B cell (primary cell): ENCODE results near the gene ST7L. TPM values are rescaled to one million over a fixed set of nuclear protein-coding genes. Genes with fewer than 3 reads are reported as not detected.
A peak's percentile ranks its signal among the peaks of the same experiment; 100 is the strongest.

ENCODE experiments used
- ATAC-seq: fragments of 200-7000 bp; cut with Tn5 transposase; one replicate; pipeline ENCODE4 v1.10.0; 2021; ENCODE audit warnings: low read depth, mild to moderate bottlenecking, moderate number of reproducible peaks, moderate library complexity
- CTCF ChIA-PET: fragments of 350-600 bp; sonication (Branson Sonifier 250); formaldehyde crosslinking; loops from one replicate; lab custom pipeline; 2021; ENCODE audit warnings: antibody characterized with exemption, inconsistent platforms; lab: Charles Lee
- POLR2A ChIA-PET: fragments of 350-600 bp; sonication (Branson Sonifier 250); formaldehyde crosslinking; loops from one replicate; lab custom pipeline; 2021; ENCODE audit warnings: antibody characterized with exemption; lab: Charles Lee
- DNase-seq: peaks from one replicate; pipeline ENCODE4 v3.0.0; 2013
- H2AFZ ChIP-seq: 2 replicates; pipeline ENCODE4 v1.6.1; 2012; ENCODE audit warnings: mild to moderate bottlenecking, low read depth, low read length; ENCODE audit not compliant: insufficient read depth, poor library complexity, severe bottlenecking
- H3K27ac ChIP-seq, 2 donors: 1 replicate in 1 of 2; 2 replicates in 1 of 2; pipeline ENCODE4 v1.5.1; 2012 to 2013; ENCODE audit warnings: low read length in 2 of 2, mild to moderate bottlenecking in 2 of 2, moderate library complexity in 1 of 2
- H3K27me3 ChIP-seq, 4 experiments: fragments of 200-600 bp in 1 of 4; sonication (generic) in 1 of 4; replicated peaks in 1 of 4; 1 replicate in 2 of 4; 2 replicates in 2 of 4; pipeline versions ENCODE4 v1.6.1 to v1.7.0; 2013 to 2016; ENCODE audit warnings: low read length in 3 of 4, mild to moderate bottlenecking in 2 of 4, mixed read lengths in 1 of 4, moderate library complexity in 1 of 4; ENCODE audit not compliant: insufficient read depth in 4 of 4, control insufficient read depth in 3 of 4; ENCODE audit errors: control extremely low read depth in 1 of 4
- H3K36me3 ChIP-seq, 2 experiments: replicated peaks in 1 of 2; 1 replicate in 1 of 2; 2 replicates in 1 of 2; pipeline versions ENCODE4 v1.6.1 to v1.7.1; 2013; ENCODE audit warnings: low read length in 1 of 2; ENCODE audit not compliant: insufficient read depth in 2 of 2, control insufficient read depth in 1 of 2; ENCODE audit errors: control extremely low read depth in 1 of 2, extremely low read depth in 1 of 2
- H3K4me1 ChIP-seq, 2 donors: fragments of 200-600 bp in 1 of 2; sonication (generic) in 1 of 2; 1 replicate in 1 of 2; 2 replicates in 1 of 2; pipeline versions ENCODE4 v1.5.1 to v1.6.1; 2013 to 2017; ENCODE audit warnings: low read length in 2 of 2; ENCODE audit not compliant: control insufficient read depth in 2 of 2, insufficient read depth in 2 of 2
- H3K4me2 ChIP-seq: replicated peaks from 2 replicates; pipeline ENCODE3; 2012; ENCODE audit warnings: mild to moderate bottlenecking, low read depth, low read length; ENCODE audit not compliant: poor library complexity, severe bottlenecking
- H3K4me3 ChIP-seq, 5 experiments: fragments of 200-600 bp in 1 of 5; sonication (generic) in 1 of 5; 1 replicate in 3 of 5; 2 replicates in 2 of 5; pipeline versions ENCODE4 v1.5.1 to v1.7.0; 2011 to 2016; ENCODE audit warnings: low read length in 4 of 5, mild to moderate bottlenecking in 4 of 5, low read depth in 2 of 5, control low read depth in 1 of 5, moderate library complexity in 1 of 5; ENCODE audit not compliant: insufficient read depth in 1 of 5; ENCODE audit errors: control extremely low read depth in 1 of 5, extremely low read depth in 1 of 5
- H3K79me2 ChIP-seq: fragments of 200-600 bp; sonication (generic); one replicate; pipeline ENCODE4 v1.6.0; 2016; ENCODE audit warnings: low read length; ENCODE audit not compliant: control insufficient read depth, insufficient read depth
- H3K9ac ChIP-seq: fragments of 200-600 bp; sonication (generic); 2 replicates; pipeline ENCODE4 v1.6.1; 2017; ENCODE audit warnings: mild to moderate bottlenecking, low read length, moderate library complexity
- H3K9me3 ChIP-seq, 3 donors: one replicate each; pipeline versions ENCODE4 v1.6.1 to v1.7.1; 2013; ENCODE audit warnings: low read length in 2 of 3; ENCODE audit not compliant: control insufficient read depth in 2 of 3, insufficient read depth in 1 of 3; ENCODE audit errors: control extremely low read depth in 1 of 3
- H4K20me1 ChIP-seq: 2 replicates; pipeline ENCODE4 v1.6.0; 2012; ENCODE audit warnings: mild to moderate bottlenecking, low read length; ENCODE audit not compliant: insufficient read depth, control insufficient read depth, poor library complexity, severe bottlenecking
- H3K27ac Mint-ChIP-seq: one replicate; pipeline ENCODE4 v1.8.0; 2021; ENCODE audit warnings: mixed read lengths
- H3K27me3 Mint-ChIP-seq: one replicate; pipeline ENCODE4 v1.8.0; 2021; ENCODE audit warnings: mixed read lengths
- H3K4me1 Mint-ChIP-seq: one replicate; pipeline ENCODE4 v1.8.0; 2021; ENCODE audit warnings: mixed read lengths
- H3K4me3 Mint-ChIP-seq: one replicate; pipeline ENCODE4 v1.8.0; 2021; ENCODE audit warnings: mixed read lengths
- H3K9me3 Mint-ChIP-seq: one replicate; pipeline ENCODE4 v1.8.0; 2022; ENCODE audit warnings: mixed read lengths; ENCODE audit not compliant: insufficient read depth
- CTCF ChIP-seq: fragments of 200-600 bp; IDR thresholded peaks from one replicate; pipeline ENCODE4 v1.8.0; 2022; ENCODE audit warnings: antibody characterized with exemption, mild to moderate bottlenecking
- EZH2 ChIP-seq: IDR thresholded peaks from 2 replicates; pipeline ENCODE4 v1.6.1; 2012; ENCODE audit warnings: borderline replicate concordance, low read depth, mild to moderate bottlenecking, moderate library complexity, low read length; ENCODE audit not compliant: insufficient read depth, poor library complexity, severe bottlenecking
- WGBS: methylation state at CpG from one replicate; pipeline ENCODE4 v1.1.5; 2013; ENCODE audit warnings: missing lambda C conversion rate; ENCODE audit not compliant: insufficient coverage; 5-methylcytosine and 5-hydroxymethylcytosine counted together
- intact Hi-C: fragments of 100-400 bp; cut with micrococcal nuclease; formaldehyde crosslinking; loops from one replicate; pipeline ENCODE4 v1.10.0; 2022
- polyA plus RNA-seq: library from polyadenylated mRNA; depleted of rRNA; stranded (reverse); fragments of >200 nt; gene quantifications from 2 replicates; pipeline ENCODE4 v1.2.3, GENCODE V29; 2012
- total RNA-seq, 2 donors: library from RNA; stranded (reverse); fragments of 120-200 nt in 1 of 2; gene quantifications; 1 replicate in 1 of 2; 2 replicates in 1 of 2; pipeline versions ENCODE4 v1.2.3 to v1.2.4, GENCODE V29; 2013 to 2022

The ST7L gene
- total and polyA plus RNA-seq, 2 donors (not counting 1 experiment from before 2014, with no cell fraction given) = 13.1 to 16.4 TPM

- ATAC-seq = no peak
- H4K20me1 ChIP-seq = peaks cover 28% of the 10 kb centered on the region
- H3K4me3 ChIP-seq = peak overlapping the region; percentile 69 to 97 (median 91)
- peak overlapping the region; percentile 94 to 99 for H3K27ac ChIP-seq
- intact Hi-C loops = no loop called here
- Mint-ChIP-seq H3K27me3 (no peaks in the 10 kb centered on the region), H3K4me3 (peak overlapping the region; percentile 97), H3K9me3 (no peaks in the 10 kb centered on the region), H3K27ac (peak overlapping the region; percentile 99), H3K4me1 (peaks cover 52% of the 10 kb centered on the region)
- peak overlapping the region; percentile 98 for H3K9ac ChIP-seq
- no peaks in the 10 kb centered on the region for H3K9me3 ChIP-seq
- peaks cover 0 to 6% of the 10 kb centered on the region in 2 experiments for H3K36me3 ChIP-seq
- H2AFZ ChIP-seq = no peak overlapping the region
- H3K4me1 ChIP-seq = peaks cover 43 to 48% of the 10 kb centered on the region in 2 donors
- TF ChIP-seq CTCF (no peak), EZH2 (no peak)
- ChIA-PET CTCF (interaction anchor here (2.8 kb wide), 1 partner anchor 54 kb away, joined by 9 read pairs; the partner anchor contains the start of gene MOV10), POLR2A (interaction anchor here (1.5 to 1.9 kb wide), 2 partner anchors 95 to 154 kb away, joined by 3 to 4 read pairs; partner anchors contain the start of gene PPM1J)
- no peak for DNase-seq
- H3K4me2 ChIP-seq = peak overlapping the region; percentile 87
- peaks cover 76% of the 10 kb centered on the region for H3K79me2 ChIP-seq
- 0% methylated on average over 2 of the region's 6 CpGs for WGBS
- no peaks in the 10 kb centered on the region for H3K27me3 ChIP-seq
Observed at GRCh38 chr1:112620377-112620695, 1.4 kb upstream of the ST7L start.

- Histone ChIP-seq H2AFZ (peak within 1 kb of the TSS; percentile 80), H3K27ac (peak within 1 kb of the TSS; percentile 94 to 99), H3K4me1 (peaks cover 37 to 42% of the 10 kb centered on the region in 2 donors), H3K9ac (peak within 1 kb of the TSS; percentile 98), H3K4me3 (peak within 1 kb of the TSS; percentile 69 to 97 (median 91)), H4K20me1 (peaks cover 22% of the 10 kb centered on the region), H3K27me3 (no peaks in the 10 kb centered on the region), H3K36me3 (no peaks in the 10 kb centered on the region), H3K4me2 (peak within 1 kb of the TSS; percentile 87), H3K9me3 (no peaks in the 10 kb centered on the region), H3K79me2 (peaks cover 76% of the 10 kb centered on the region)
- ATAC-seq (peak; percentile 85), DNase-seq (peak; percentile 95)
- H3K4me1 Mint-ChIP-seq = peaks cover 46% of the 10 kb centered on the region
- peak within 1 kb of the TSS; percentile 99 for H3K27ac Mint-ChIP-seq
- TF ChIP-seq CTCF = no peak
- no peak for TF ChIP-seq EZH2
- CTCF ChIA-PET = interaction anchor here (0.6 to 2.8 kb wide), 6 partner anchors 29 to 228 kb away, joined by 4 to 10 read pairs (median 9); partner anchors contain the start of genes MOV10, PPM1J and RHOC
- intact Hi-C loops = loop anchor here (2.0 to 10.0 kb wide), 7 partner anchors 87 to 1135 kb away; partner anchors contain the start of genes LRIG2, PHTF1, PPM1J and RHOC
- H3K4me3 Mint-ChIP-seq = peak within 1 kb of the TSS; percentile 97
- POLR2A ChIA-PET = interaction anchor here (0.8 to 1.9 kb wide), 4 partner anchors 55 to 453 kb away, joined by 3 to 4 read pairs (median 4); partner anchors contain the start of genes MOV10 and PPM1J
- H3K9me3 Mint-ChIP-seq = no peaks in the 10 kb centered on the region
- H3K27me3 Mint-ChIP-seq = no peaks in the 10 kb centered on the region
- under 1% methylated on average over 32 of the region's 50 CpGs for WGBS
Observed at GRCh38 chr1:112619518-112620376, 806 bp upstream of the ST7L start, which contains the start of gene CAPZA1. Gene CAPZA1, plus strand, starts transcription at chr1:112619832. Its CDS starts 13 bp downstream, at chr1:112619845.
